ENCODE data around the gene IGF2BP2.
"Not testable (repeated sequence)": the region's sequence is repeated elsewhere in the genome, so short reads cannot be mapped to it uniquely, and the experiment has no call there.

The IGF2BP2 gene

DNA sequence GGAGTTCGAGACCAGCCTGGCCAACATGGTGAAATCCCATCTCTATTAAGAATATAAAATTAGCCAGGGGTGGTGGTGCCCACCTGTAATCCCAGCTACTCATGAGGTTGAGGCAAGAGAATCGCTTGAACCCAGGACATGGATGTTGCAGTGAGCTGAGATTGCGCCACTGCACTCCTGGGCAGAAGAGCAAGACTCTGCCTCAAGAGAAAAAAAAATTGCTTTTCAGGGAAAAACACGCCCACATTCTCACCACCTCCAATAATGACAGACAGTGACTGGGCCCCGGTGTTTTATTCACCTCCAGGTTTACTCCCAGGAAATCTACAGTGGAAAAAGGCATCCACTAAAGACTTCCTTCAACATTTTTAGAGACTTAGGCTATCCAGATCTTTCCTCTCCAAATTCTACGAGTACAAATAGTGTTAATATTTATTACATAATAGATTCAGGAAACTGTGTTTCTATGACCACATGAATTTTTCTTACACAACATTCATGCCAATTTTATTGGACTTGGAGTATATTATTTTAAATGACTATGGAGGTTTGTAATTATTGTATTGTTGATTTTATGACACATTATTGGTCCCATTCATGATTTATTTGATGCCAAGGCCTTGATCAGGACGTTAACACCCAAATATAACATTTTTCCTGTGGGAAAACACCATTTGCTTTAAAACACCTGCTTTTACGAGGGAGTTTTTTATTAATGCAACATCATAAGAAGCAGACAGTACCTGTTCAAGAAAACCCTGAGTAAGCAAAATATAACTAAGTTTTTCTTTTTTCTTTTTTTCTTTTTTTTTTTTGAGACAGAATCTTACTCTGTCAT lies 26.6 kb downstream of the IGF2BP2 start:
- no peak for DNase-seq

DNA sequence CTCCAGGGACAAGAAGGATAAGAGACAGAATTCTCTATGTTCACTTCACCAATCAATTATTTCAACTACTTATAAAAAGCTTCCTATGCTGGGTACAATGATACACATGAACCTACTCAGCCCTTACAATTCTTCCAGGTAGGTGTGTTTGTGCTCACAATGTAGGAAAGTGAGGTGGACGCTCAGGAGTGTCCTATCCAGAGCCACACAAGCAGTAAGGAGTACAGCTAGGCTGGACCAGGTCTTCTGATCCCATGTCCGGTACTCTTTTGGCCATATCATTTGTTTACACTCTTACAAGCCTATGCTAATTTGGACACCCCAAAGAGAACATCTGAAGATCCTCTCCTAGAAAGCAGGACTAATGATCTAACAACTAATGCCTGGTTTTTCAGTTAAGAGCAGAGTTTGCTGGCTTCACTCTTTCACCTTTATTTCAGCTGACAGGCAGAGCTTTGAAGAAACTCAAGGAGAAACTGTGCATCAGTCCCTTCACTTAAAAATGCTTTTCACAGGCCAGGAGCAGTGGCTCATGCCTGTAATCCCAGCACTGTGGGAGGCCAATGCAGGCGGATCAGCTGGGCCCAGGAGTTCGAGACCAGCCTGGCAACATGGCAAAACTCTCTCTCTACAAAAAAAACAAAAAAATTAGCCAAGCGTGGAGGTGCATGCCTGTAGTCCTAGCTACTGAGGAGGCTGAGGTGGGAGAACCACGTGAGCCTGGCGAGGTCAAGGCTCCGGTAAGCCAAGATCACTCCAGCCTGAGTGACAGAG lies 27.5 kb downstream of the IGF2BP2 start:
- no peak for DNase-seq

DNA sequence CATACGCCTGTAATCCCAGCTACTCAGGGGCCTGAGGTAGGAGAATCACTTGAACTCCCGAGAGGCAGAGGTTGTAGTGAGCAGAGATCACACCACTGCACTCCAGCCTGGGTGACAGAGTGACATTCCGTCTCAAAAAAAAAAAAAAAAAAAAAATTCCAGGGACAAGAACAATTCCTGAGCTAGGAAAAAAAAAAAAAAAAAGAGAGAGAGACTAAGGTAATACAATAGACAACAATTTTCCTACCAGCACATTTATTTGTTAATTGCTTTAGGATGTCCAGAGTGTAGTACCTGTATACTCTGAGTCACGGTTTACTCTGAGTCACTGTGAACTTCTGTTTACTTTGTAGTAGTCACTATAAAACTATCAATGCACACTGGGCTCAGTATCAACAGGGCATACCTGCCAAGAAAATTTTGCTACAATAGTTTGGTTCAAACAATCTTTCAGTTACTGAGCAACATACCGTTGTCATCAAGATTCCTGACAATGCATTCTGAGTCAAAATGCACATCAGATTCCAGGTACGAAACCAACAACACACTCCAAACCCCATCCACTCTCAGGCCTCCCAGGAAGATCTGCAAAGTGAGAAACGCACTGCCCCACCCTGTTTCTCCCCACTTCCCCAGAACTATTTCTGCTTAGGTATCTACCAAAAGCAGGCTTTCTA lies 28.3 kb downstream of the IGF2BP2 start:
- DNase-seq, result no peak

DNA sequence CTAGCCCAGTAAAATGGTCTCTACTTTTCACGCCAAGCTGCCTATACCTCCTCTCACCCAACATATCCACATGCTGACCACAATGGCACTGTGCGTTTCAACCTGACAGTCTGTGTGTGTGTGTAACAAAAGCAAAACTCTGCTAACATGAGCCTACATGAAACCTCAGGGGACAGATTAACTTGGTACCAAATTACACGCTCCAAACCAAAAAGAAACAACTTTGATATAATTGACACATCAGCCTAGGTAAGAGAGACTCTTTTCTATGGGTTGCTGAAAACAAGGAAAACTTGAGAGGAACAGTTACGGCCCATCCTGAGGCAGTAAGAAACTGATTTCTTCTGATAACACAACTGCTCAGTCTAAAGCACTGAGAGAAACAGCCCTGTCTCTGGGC lies 31.5 kb downstream of the IGF2BP2 start:
- no peak for DNase-seq

- DNase-seq, result no peak
Observed at GRCh38 chr3:185792955-185793354, 31.9 kb downstream of the IGF2BP2 start.

- DNase-seq, result no peak
Observed at GRCh38 chr3:185789891-185790830, 34.7 kb downstream of the IGF2BP2 start.

DNA sequence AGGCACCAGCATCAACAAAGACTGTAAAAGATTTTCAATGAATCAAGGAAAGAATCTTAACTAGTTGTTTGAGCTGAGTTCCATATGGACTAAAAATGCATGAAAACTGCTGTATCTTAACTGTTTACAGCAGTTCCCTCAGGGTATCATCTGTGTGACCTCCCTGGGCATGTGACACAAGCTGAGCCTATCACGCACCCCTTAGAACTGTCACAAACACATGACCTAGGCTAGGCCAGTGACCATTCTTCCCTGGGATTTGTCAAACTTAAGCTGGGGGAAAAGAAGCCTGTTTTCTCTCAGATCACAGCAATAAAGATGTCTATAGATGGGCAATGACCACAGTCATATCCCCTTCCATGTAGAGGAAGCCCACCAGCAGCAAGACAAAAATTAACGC lies 35.7 kb downstream of the IGF2BP2 start:
- DNase-seq, result no peak

GRCh38 chr3:185788292-185788691 lies 36.5 kb downstream of the IGF2BP2 start:
- no peak for DNase-seq

- no peak for DNase-seq
Observed at GRCh38 chr3:185786956-185787877, 37.6 kb downstream of the IGF2BP2 start.

DNA sequence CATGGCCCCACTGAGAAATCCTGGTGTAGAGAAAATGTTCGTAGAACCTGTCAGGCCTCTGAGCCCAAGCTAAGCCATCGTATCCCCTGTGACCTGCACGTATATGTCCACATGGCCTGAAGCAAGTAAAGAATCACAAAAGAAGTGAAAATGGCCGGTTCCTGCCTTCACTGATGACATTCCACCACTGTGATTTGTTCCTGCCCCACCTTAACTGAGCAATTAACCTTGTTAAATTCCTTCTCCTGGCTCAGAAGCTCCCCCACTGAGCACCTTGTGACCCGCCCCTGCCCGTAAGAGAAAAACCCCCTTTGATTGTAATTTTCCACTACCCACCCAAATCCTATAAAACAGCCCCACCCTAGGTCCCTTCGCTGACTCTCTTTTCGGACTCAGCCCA lies 38.6 kb downstream of the IGF2BP2 start:
- not testable (repeated sequence) for DNase-seq

DNA sequence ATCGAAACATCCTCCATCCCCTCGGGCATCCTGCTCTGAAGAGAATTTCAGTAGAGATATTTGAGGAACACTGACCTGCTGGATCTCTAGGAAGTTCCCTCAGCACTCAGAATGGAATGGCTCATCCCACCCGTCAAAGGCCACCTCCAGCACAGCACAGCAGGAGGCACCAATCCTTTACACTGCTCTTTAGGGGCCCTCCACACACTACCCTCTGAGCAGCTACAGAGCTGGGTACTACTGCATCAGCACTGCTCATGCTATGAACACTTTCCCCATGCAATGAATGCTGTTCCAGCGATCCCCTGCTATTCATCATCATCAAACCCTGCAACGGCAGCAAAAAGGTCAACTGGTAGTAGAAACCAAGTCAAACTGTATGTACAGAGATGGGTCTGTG lies 40.5 kb downstream of the IGF2BP2 start:
- DNase-seq, result no peak

- DNase-seq, result no peak
Observed at GRCh38 chr3:185781759-185782158, 43.1 kb downstream of the IGF2BP2 start.

GRCh38 chr3:185779461-185779860 lies 45.4 kb downstream of the IGF2BP2 start:
- DNase-seq, result no peak

DNA sequence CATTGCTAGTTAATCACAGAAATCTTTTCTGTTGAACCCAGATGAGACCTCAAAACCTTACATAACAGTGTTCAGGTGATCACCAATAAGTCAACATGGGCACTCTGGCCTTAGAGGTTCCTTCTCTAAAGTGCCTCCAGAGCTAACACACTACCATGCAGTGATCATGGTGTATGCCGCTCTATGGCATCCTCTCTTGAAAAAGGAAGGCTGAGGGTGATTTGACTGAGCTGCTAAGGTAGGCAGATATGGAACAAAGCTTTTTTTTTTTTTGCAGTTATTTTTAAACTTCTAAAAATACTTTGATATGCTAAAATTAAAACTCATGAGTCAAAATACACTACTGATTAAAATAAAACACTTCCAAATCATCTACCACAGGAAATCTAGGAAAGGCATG lies 46.0 kb downstream of the IGF2BP2 start:
- no peak for DNase-seq

DNA sequence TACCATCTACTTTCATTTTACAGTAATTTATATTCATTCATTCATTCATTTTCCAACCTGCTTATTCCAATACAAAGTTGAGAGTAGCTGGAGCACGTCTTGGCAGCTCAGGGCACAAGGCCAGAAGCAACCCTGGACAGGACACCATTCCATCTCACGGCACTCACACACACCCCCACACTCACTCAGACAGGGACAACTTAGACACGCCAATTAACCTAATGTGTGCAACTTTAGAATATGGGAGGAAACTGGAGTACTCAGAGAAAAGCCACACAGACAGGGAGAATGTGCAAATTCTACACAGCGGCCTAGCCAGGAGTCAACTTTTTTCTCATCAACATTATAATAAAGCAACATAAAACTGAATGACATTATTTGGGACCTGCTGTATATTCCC lies 46.7 kb downstream of the IGF2BP2 start:
- no peak for DNase-seq

DNA sequence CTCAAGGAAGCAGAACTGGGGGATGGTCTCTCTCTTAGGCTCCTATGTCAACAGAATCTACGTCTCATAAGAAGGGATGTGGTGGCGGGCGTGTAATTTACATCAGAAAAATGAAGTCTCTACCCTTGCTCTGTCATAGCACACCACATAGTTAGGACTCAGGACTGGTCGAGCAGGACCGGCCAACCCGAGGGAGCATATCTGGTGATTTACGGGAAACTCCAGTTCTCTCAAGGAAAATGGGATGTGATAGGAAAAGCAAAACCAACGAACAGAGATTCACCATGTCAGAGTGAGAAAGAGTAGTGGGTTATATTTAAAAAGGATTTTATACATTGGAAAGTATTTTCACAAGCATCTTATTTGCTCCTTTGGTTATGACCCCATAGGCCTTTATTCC lies 54.7 kb downstream of the IGF2BP2 start:
- DNase-seq, result no peak

- DNase-seq, result not testable (repeated sequence)
Observed at GRCh38 chr3:185768578-185768982, 56.3 kb downstream of the IGF2BP2 start.

DNA sequence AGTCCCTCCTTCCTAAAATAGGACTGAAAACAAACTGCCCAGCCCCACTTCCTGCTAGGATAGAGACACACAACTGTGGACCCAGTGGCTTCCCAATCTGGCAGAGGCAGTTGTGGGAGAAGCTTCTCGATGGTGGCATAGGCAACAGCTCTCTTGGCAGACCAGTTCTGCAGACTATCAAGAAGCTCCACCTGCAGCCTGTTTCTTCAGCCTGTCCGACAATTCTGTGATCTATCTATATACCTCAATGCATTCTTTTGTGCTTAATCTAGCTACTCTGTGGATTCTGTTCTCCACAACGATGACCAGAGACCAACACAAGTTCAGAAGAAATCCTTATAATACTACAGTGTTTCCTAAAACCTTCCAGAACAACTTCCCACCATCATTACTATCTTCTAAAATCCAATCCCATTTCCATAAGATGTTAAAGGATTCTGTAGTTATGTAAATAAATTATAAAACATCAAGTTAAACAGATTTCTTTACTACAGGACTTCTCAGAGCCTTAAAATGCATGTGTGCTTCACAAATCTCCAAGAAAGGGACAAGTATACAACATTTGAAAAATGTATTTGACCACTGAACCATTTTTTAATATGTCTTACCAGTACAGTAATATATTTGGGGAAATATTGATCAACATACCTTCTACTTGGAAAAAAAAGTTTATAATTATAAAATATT lies 57.7 kb downstream of the IGF2BP2 start:
- no peak for DNase-seq

DNA sequence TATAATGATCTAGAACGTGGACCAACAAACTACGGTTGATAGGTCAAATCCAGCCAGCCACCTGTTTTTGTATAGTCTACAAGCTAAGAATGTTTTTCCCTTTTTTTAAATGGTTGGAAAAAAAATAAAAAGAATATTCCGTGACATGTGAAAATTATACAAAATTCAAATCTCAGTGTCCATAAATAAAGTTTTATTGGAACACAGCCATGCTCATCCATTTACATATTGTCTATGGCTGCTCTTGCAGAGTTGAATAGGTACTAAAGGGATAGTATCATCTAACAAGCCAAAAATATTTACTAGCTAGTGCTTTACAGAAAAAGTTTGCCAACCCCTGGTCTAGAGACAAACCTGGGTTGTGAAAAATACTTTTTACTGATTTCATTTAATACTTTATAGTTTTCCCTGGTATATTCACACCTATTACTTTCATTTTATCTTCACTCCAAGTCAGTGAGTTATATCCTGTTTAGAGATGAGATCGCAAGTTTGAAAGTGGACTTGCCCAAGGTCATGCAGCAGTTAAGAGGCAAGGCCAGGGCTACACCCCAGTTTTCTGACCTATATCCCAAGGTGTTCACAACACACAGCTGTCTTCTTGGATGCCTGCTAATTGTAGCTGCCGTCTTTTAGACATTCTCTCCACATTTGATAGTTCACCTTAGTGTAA lies 58.4 kb downstream of the IGF2BP2 start:
- no peak for DNase-seq

DNA sequence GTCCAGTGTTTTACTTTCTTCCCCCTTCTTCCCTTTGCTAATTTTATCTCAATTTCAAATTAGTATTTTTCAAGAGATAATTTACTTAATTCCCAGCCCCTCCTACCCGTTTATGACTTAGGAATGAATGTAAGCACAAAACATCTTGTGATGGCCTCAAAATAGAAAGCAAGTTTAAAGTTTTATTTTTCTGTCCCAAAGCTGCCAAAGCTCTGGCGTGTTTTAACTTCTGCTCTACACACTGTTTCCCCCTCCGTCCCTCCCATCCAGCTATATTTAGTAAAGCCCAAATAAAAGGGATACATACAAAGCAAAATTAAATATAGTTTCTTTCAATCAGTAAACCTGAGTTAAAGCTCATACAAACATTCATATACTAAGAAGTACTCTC lies 59.9 kb downstream of the IGF2BP2 start:
- DNase-seq, result no peak

All from NCI-H510A (cell line).